Activated CD4-positive, alpha-beta T cell treated with anti-CD3 and anti-CD28 coated beads, Interleukin-2, amount 50 U/mL, for 16 hours (primary cell): ENCODE results near the gene UCHL5.

ENCODE experiments used
- DNase-seq: peaks from one replicate; pipeline ENCODE4 v3.0.0-alpha.2; 2020

Gene UCHL5

GRCh38 chr1:192962901-192963300 lies 96.3 kb downstream of the UCHL5 start:
- no peak for DNase-seq
